ENCODE results near the gene HPCAL1.
"Not testable (repeated sequence)": the region's sequence is repeated elsewhere in the genome, so short reads cannot be mapped to it uniquely, and the experiment has no call there.

HPCAL1 gene

DNA sequence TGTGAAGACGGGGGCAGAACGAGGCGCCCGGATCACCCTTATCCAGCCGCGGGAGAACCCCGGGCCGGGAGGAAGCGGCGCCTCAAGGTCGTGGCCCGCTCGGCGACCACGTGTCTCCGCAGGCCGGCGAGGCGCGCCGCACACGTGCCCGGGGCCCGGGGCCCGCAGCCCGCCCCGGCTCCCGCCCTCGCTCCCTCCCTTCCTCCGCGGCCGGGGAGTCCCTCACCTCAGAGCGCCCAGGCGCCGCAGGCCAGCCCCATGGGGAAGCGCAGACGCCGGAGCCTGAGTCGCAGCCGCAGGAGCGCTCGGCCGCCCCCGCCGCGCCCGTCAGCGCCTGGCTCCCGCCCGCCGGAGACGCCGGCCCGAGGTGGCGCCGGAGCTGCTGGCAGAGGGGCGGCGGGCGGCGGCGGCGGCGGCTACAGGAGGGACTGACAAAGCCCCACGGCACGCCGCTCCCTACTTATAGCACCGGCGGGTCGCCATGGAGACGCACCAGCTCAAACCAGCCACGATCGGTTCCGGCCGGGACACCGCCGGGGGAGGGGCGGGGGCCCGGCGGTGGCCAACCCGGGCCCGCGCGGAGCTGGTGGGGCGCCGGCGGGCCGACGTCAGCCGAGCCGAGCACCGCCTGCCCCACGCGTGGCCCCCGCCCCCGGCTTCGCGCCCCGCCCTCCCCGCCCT, 145.3 kb downstream of the HPCAL1 start, which contains the start of gene ODC1:
Gene ODC1, minus strand, starts transcription at position 433 of the 681 bp plus-strand sequence. CDS start 3,295 bp downstream, outside the sequence.
- peak; percentile 94 for DNase-seq

DNA sequence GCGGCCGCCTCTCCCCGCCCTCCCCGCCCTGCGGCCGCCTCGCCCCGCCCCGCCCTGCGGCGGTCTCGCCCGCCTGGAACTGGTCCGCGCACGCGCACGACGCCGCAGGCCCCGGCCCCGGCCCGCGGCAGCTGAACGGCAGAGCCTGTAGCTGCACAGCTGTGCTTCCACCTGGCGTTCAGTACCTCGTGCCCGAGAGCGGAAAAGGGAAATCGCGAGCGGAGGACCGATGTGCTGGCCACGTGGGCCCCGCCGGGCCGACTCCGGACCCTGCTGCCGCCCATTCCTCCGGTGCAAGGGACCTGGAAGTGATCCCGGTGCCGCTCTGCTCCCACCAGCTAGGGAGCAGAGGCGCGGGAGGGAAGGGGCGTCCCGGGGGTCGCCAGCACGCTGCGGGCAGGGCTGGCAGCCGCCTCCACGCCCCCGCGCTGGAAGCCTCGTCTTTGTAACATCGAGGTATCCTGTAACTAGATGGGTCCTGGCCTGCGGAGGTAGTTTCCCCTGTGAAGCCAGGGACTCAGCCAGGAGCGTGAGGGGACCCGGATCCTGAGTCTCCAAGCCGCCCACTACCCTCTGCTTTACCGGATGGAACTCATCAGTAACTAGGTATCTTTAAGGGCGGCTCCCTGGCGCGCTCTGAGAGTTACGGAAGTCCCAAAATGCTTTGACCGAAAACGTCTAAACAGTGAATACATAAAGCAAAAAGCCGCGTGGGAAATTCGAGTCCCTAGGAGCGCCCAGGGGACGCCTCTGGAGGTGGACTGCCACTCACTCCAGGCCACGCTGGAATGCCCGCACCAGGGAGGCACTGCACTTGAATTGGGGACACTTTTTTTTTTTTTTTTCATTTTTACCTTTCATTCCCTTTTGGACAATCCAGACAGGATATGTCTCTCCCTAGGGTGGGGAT, 146.1 kb downstream of the HPCAL1 start:
- DNase-seq, result peak; percentile 94

DNA sequence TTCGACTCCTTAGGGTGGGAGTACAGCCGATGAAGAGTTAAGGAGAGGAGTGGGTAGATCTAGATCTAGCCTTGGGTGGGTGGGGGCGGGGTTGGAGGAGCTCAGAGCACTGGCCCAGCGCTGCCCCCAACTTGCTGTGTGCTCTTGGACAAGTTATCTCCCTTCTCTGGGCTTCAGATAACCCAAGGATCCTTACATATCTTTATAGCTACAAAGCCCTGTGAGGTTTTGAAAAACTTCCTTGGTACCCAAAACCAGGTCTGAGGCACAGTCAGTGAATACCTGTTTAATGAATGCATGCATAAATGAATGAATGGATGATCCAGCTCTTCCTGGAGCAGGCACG, 146.8 kb downstream of the HPCAL1 start:
- DNase-seq, result no peak

DNA sequence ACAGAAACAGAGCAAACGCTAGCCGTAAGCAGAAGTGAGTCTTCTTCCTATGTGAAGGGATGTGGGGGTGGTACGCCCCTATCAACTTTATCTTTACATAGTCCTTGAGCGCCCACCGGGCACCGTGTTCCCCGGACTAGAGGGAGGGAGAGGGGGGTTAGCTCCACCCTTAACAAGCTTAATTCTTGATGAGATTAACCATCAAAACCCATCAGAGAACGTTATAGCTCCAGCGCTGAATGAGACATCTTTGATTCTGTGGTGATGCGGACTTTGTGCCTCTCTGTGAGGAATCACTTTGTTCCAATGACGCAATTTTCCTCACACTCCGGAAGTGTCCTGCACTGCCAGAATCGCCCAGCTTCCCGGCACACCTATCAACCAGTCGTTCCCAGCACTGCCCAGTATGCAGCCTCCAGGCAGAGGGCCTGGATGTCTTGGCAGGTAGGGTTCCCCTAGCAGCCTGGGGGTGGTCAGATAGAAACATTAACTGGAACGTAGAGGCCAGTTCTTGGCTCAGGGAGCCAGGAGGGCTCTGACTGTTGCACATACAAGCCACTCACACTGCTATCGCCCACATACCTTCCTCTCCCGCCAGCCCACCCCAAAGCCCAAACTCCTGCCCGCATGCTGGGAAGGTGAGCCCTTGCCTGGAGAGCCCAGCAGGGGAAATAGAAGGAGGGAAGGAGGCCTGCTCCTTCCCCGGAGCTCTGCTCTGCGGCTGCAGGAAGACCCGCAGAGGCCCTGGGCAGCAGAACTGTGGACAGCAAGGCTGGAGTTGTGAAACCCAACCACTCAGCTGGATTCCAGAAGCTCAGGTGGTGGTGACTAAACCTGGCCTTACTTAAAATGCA, 147.4 kb downstream of the HPCAL1 start:
- no peak for DNase-seq

DNA sequence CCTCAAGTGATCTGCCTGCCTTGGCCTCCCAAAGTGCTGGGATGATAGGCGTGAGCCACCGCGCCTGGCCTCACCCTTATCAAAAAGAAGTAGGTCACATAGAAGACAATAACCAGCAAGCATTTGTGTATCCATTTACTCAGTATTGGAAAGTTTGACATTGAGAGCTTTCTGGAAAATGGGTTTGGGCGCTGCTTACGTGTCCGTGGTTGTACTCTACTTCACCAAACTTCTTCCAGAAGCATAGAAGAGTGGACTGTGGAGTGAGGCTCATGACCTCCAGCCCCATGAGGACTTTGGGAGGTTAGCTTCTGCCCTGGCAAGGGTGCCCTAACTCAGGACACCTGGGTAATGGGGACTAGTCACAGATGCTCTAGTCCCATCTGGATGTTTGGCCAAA, 149.1 kb downstream of the HPCAL1 start:
- DNase-seq, result no peak

DNA sequence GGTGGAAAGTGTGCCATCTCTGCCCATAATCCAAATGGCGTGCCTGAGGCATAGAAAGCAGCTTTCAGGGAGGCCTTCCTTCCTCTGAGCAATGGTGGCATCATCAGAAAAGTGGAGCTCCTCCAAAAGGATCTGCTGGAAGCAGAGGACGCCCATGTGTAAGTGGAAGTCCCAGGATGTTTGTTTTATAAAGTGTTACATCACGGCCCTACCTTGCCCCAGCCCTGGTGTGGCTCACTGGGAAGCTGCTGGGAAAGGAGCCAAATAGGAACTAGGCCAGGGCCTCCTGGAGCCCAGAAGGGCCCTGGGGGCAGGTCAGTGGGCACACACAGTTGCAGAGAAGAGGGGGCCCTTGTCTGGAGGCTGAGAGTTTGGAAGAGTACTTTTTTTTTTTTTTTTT, 149.6 kb downstream of the HPCAL1 start:
- peak; percentile 21 for DNase-seq

DNA sequence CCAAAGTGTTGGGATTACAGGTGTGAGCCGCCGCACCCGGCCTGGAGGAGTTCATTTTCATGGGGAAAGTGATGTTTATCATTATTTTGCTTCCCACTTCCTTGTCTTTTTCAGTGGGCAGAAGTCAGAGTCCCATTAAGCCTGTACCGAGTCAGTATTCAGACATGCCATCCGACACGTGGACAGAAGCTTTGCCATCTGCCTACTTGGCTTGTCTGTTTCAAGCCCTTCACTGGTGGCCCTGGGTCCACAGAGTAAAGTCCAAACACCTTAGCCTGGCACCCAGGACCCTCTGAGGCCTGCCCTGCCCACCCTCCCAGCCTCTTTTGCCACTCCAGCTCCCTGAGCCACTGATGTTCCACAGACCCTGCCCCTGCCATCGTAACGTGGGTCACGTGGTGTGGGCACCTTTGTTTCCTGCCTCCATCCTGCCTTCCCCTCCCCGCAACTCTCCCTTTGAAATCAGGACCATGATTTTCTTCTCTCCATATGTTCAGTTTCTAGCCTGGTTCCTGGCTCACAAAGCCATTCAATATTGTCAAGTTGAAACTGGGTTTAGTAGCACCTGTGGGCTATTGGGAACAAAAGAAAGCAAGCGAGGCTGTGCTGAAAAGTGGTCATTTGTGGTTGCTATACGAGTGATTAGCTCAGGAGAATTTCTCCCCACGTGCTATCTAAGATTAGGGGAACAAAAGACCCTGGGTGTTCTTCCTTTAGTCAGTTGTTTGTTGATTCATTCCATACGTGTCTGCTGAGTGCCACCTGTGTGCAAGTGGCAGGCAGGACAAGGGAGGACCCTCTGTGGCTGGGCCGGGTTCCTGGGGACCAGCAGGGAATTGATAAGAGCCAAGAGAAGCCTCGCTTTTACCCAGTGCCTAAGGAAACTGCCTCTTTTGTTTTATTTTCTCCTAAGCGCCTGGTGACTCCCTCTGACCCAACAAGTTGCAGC, 150.5 kb downstream of the HPCAL1 start:
- no peak for DNase-seq

DNA sequence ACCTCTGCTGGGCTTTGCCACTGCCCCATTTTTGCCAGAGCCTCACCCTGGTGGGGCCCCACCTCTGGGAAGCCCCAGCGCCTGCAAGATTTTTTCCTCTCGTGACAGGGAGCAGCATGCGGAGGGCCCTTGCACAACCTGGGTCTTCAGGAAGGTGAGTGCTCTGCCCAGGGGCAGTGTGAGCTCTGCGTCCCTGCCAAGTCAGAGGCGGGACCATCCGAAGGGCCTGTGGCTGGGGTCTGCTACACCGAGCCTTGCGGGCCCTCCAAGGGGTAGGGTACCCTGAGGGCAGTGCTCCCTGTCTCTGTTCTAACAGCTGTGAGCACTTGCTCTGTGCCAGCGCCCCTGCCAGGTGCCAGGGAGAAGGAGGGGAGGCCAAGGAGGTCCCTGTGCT, 151.2 kb downstream of the HPCAL1 start:
- DNase-seq, result no peak

DNA sequence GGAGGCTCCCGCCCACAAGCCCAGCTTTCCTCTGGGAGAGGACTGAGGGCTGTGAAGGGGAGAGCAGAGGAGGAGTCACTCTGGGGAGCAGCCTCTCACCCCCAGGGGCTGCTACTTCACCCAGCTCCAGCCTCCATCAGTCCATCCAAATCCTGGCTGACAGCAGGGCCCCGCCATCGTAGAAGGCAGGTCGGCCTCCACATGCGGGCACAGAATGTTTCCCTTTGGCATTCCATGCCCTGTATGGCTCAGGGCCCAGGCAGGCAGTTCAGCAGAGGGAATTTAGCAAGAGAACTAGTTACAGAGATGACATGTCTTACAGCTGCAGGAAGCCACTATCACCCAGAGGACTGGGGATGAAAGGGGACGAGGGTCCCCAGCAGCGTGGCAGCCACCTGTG, 151.8 kb downstream of the HPCAL1 start:
- DNase-seq, result no peak

DNA sequence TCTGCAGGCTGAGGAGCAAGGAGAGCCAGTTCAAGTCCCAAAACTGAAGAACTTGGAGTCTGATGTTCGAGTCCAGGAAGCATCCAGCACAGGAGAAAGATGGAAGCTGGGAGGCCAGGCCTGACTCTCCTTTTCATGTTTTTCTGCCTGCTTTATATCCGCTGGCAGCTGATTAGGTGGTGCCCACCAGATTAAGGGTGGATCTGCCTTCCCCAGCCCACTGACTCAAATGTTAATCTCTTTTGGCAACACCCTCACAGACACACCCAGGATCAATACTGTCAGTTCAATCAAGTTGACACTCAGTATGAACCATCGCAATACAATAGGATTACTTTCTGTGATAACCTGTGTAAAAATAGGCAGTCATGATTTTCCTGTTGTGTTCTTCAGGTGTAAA, 154.5 kb downstream of the HPCAL1 start:
- DNase-seq, result not testable (repeated sequence)

DNA sequence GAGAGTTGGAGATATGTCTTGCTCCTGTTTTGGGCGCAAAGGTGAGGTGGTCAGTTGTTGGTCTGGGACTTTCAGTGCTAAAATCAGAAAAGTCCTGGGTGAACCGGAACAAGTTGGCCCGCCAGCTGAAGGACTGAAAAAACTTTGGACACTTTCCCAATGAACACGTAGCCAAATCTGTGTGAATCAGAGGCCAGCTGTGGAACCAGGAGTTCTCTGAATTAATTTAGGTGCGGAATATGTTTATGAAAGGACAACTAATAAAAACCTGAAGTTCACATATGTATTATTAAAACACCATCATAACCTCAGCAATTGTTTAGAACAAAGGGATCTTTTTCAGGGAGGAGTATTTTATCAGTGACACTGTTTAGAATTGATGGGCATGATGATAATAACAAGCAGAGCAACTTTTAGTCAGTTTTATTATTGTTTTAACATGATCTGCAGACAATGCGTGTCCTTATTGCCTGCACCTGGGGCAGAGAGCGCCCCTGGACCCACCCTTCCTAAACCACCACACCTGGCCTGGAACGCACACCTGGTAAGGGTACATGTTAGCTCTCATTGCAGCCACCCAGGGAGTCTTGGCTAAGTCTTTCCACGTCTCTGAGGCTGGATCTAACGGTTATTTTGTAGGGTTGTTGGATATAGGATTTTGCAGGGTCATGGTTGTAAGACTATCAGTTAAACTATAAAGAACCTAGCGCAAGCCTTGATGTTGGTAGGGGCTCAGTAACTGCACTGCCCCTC, 155.3 kb downstream of the HPCAL1 start:
- DNase-seq, result no peak

DNA sequence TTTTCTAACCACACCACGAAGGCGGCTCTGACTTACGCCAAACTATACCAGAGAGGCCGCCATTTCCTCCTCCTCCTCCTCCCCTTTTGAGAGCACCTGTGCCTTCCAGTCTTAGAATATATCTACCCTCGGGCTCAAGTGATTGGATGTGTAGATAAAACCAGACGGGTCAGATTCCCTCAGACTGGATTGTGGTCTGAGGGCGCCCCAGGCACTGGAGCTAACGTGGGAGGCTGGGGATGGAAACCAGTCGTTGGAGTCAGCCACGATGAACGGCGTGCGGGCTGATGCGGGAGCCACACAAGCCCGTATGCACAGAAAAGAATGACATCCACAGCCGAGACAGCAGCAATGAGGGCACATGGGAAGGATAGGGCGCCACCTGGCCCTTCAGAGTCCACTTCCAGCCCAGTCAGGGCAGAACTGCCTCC, 157.7 kb downstream of the HPCAL1 start:
- no peak for DNase-seq

DNA sequence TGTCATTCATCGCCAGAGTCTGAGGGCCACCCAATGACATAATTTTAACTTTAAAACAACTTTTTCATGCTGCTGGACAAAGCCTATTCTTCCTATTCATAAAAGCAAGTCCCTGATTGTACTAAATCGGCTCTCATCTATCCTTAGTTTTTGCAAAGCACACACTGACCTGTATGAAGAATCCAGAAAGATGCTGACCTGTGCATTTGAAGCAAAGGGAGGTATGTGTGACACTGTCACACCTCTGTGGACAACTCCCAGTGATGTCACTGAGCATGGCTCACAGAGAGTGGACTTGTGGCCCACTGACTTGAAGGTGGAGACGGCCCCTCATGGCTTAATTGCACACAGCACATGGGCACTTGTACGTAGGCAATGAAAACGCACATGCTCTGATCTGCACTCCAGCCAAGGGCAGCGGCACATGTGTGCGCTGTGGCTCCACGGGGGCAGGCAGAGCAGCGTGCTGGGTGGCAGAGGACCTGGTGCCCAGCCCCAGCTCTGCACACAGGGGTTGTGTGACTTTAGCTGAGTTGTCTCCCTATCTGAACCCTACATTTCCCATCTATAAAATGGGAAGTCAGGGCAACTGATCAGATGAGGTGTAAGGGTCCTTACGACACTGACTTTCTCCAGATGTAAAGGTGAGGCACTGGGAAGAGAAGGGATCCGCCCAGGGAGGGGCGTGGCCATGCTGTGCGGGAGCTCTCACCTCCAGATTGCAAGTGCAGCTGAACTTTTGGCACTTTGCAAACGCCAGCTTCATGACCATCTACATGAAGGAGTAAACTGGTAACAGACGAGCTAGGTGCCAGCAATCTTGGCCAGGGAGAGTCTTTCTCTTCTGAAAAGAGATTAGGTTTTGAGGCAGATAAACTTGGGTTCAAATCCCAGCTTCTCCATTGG, 159.7 kb downstream of the HPCAL1 start:
- DNase-seq, result no peak

DNA sequence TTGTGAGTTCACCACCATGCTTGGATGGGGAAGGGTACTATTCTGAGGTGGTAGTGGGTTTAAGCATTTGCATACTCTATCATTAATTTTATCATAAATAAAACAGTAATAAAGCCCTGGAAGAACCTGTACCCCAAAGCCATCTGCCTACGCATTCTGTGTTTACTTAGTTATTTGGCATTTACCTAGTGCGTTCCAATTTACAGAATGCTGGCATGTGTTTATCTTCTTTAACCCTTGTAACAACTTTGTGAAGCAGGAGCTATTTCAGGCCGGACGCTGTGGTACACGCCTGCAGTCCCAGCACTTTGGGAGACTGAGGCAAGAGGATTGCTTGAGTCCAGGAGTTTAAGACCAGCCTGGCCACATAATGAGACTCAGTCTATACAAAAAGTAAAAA, 163.2 kb downstream of the HPCAL1 start:
- no peak for DNase-seq

DNA sequence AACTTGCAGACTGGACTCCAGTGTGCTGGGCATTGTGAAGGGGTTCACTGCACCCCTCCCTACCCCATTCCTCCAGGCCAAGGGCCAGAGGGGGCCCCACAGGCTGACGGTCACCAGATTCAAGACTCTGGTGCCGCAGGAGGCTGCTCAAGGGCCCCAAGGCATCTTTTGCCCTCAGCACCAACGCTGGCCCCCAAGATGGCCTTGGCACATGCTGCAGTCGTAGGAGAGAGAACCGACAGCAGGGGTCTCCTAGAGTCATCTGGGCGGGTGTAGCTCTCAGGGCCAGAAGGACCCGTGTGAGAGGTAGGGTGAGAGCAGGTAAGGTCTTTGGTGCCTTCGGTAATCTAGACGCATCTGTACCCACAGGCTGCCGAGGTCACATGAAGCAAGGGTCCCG, 164.1 kb downstream of the HPCAL1 start:
- no peak for DNase-seq

DNA sequence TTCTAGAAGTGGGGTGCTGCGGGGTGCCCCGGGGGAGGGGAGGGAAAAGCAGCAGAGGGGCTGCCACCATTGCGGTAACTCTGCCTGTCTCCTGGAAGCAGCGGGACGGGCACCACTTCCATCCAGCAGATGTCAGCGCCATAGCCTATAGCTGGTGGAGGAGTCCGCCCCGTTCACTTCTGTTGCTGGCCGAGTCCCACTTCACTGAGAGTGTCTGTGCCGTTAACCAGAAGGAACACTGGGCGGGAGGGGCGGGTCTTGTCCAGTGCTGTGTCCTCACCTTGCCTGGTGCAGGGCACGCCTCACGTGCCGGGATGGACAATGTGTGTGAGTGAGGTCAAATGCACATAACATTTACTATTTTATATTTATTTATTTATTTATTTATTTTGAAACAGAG, 164.7 kb downstream of the HPCAL1 start:
- no peak for DNase-seq

DNA sequence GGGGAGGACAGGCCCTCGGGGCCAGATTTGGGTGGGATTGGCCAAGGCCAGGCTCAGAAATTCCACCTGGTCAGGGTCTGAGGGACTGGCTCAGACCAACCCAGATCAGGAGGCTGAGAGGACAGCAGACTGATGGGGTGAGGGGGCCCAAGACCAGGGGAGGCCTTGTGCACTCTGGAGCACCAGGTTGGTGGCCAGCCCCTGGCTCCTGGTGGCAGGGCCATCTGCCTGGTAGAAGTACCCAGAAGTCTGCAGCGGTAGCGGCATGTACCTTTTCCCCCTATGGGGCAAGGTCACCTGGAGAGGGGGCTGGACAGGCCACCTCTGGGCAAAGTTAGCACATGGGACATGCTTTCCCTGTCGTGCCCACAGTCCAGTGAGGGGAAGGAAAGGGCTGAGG, 166.6 kb downstream of the HPCAL1 start:
- DNase-seq, result no peak

DNA sequence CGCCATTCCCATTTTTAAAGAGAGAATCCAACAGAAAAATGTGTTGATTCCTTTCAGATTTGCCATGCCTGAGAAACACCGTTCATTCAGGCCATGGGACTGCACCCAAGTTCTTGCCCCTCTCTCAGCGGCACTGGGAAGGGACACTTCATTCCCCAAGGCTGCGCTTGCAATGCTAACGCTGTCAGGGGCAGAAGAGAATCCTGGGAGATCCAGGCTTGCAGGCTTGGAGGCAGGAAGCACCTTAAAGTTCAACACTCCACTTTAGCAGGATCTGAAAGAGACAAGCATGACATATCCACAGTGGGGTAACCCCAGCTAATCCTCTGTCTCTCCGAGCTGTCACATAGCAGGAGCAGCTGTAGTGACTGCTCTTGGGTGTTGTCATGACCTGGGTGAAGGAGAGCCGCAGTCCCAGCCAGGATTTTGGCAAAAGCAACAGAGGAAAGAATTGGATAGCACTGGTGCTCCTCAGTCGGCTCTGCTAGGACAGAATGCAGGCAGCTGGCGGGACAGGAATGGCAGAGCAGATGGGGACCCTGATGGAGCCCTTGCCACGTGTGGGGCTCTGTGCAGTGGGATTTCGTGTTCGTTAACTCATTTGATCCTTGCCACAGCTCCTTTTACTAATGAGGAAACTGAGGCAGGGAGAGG, 167.4 kb downstream of the HPCAL1 start:
- DNase-seq, result no peak

DNA sequence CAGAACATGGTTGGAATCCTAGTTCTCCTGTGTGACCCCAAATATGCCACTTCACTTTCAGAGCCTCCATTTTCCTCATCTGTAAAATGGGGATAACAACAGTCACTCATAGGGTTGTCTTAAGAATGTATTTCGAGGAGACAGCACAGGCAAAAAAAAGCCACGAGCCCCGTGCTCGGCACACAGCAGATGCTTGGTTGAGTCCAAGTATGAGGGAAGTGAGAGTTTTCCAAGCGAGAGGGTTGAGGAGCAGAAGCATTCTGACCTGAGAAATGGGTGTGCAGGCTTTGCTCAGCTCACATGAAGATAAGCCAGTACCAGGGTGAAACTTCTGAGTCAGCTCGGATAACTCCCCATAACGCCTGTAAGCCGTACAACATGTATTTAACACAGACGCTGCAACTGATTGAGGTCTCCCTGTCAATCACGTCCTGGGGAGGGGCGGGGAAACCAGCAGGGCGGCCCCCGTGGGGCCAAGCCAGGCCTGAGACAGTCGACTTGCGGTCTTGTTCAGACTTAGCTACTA, 168.4 kb downstream of the HPCAL1 start:
- no peak for DNase-seq
